Measurements from ENCODE around the gene GPR137C. TPM values are rescaled to one million over a fixed set of nuclear protein-coding genes. Genes with fewer than 3 reads are reported as not detected.
A peak's percentile ranks its signal among the peaks of the same experiment; 100 is the strongest.

Gene GPR137C
- total RNA-seq, 1 experiment from 2014 or later: 2.7 TPM

DNA sequence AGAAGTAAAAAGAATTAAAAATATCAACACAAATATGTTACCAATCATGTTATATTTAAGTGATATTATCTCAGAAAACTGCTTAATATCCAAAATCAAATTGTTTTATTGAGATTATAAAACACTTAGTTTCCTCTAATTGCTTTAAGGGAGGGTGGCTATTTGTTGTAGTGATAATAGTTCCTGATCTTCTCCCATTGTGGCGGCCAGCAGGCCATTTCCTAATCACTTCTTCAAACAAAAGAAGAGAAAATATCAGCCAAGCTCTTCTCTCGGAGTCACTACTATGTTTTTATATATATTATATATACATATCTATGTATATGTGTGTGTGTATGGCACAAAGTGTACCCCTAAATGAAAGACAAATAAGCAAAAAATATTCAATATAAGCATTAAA lies 111.2 kb downstream of the GPR137C start:
- no peaks in the 10 kb centered on the region for H3K9me3 Mint-ChIP-seq
- no peak overlapping the region; the same call in 1 of the 2 replicates for H3K27ac Mint-ChIP-seq
- TF ChIP-seq, protein P1, sequence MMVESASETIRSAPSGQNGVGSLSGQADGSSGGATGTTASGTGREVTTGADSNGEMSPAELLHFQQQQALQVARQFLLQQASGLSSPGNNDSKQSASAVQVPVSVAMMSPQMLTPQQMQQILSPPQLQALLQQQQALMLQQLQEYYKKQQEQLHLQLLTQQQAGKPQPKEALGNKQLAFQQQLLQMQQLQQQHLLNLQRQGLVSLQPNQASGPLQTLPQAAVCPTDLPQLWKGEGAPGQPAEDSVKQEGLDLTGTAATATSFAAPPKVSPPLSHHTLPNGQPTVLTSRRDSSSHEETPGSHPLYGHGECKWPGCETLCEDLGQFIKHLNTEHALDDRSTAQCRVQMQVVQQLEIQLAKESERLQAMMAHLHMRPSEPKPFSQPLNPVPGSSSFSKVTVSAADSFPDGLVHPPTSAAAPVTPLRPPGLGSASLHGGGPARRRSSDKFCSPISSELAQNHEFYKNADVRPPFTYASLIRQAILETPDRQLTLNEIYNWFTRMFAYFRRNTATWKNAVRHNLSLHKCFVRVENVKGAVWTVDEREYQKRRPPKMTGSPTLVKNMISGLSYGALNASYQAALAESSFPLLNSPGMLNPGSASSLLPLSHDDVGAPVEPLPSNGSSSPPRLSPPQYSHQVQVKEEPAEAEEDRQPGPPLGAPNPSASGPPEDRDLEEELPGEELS (CRISPR knock-in tag; IDR thresholded peaks at IDR 0.05): no peak
- no peak for TF ChIP-seq ZNF317 (CRISPR knock-in tag; IDR thresholded peaks at IDR 0.05; ENCODE audit: borderline replicate concordance, low read depth)
- no peak for TF ChIP-seq GTF2I (CRISPR knock-in tag; conservative IDR thresholded peaks at IDR 0.05)
- TF ChIP-seq, protein P2, sequence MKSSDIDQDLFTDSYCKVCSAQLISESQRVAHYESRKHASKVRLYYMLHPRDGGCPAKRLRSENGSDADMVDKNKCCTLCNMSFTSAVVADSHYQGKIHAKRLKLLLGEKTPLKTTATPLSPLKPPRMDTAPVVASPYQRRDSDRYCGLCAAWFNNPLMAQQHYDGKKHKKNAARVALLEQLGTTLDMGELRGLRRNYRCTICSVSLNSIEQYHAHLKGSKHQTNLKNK (CRISPR knock-in tag; IDR thresholded peaks at IDR 0.05): no peak
- TF ChIP-seq NFATC4 (CRISPR knock-in tag; IDR thresholded peaks at IDR 0.05): no peak
- TF ChIP-seq TEAD1 (CRISPR knock-in tag; IDR thresholded peaks at IDR 0.05): no peak
- TF ChIP-seq, protein P3, sequence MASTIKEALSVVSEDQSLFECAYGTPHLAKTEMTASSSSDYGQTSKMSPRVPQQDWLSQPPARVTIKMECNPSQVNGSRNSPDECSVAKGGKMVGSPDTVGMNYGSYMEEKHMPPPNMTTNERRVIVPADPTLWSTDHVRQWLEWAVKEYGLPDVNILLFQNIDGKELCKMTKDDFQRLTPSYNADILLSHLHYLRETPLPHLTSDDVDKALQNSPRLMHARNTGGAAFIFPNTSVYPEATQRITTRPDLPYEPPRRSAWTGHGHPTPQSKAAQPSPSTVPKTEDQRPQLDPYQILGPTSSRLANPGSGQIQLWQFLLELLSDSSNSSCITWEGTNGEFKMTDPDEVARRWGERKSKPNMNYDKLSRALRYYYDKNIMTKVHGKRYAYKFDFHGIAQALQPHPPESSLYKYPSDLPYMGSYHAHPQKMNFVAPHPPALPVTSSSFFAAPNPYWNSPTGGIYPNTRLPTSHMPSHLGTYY (CRISPR knock-in tag; IDR thresholded peaks at IDR 0.05): no peak
- TF ChIP-seq, protein P4, sequence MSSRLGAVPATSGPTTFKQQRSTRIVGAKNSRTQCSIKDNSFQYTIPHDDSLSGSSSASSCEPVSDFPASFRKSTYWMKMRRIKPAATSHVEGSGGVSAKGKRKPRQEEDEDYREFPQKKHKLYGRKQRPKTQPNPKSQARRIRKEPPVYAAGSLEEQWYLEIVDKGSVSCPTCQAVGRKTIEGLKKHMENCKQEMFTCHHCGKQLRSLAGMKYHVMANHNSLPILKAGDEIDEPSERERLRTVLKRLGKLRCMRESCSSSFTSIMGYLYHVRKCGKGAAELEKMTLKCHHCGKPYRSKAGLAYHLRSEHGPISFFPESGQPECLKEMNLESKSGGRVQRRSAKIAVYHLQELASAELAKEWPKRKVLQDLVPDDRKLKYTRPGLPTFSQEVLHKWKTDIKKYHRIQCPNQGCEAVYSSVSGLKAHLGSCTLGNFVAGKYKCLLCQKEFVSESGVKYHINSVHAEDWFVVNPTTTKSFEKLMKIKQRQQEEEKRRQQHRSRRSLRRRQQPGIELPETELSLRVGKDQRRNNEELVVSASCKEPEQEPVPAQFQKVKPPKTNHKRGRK (CRISPR knock-in tag; IDR thresholded peaks at IDR 0.05; ENCODE audit: borderline replicate concordance): no peak
- TF ChIP-seq, protein P5, sequence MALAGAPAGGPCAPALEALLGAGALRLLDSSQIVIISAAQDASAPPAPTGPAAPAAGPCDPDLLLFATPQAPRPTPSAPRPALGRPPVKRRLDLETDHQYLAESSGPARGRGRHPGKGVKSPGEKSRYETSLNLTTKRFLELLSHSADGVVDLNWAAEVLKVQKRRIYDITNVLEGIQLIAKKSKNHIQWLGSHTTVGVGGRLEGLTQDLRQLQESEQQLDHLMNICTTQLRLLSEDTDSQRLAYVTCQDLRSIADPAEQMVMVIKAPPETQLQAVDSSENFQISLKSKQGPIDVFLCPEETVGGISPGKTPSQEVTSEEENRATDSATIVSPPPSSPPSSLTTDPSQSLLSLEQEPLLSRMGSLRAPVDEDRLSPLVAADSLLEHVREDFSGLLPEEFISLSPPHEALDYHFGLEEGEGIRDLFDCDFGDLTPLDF (CRISPR knock-in tag; IDR thresholded peaks at IDR 0.05): no peak
- no peak for TF ChIP-seq CREM (CRISPR knock-in tag; IDR thresholded peaks at IDR 0.05)
- TF ChIP-seq, protein P6, sequence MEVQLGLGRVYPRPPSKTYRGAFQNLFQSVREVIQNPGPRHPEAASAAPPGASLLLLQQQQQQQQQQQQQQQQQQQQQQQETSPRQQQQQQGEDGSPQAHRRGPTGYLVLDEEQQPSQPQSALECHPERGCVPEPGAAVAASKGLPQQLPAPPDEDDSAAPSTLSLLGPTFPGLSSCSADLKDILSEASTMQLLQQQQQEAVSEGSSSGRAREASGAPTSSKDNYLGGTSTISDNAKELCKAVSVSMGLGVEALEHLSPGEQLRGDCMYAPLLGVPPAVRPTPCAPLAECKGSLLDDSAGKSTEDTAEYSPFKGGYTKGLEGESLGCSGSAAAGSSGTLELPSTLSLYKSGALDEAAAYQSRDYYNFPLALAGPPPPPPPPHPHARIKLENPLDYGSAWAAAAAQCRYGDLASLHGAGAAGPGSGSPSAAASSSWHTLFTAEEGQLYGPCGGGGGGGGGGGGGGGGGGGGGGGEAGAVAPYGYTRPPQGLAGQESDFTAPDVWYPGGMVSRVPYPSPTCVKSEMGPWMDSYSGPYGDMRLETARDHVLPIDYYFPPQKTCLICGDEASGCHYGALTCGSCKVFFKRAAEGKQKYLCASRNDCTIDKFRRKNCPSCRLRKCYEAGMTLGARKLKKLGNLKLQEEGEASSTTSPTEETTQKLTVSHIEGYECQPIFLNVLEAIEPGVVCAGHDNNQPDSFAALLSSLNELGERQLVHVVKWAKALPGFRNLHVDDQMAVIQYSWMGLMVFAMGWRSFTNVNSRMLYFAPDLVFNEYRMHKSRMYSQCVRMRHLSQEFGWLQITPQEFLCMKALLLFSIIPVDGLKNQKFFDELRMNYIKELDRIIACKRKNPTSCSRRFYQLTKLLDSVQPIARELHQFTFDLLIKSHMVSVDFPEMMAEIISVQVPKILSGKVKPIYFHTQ (CRISPR knock-in tag; IDR thresholded peaks at IDR 0.05): no peak
- H3K36me3 Mint-ChIP-seq: peaks cover 16% of the 10 kb centered on the region
- DNase-seq (ENCODE audit: low spot score) (no peak), ATAC-seq (no peak)
- no peak overlapping the region for H3K4me3 Mint-ChIP-seq
- H3K27me3 Mint-ChIP-seq (ENCODE audit: low read depth): no peaks in the 10 kb centered on the region
- ChIA-PET POLR2A (no interaction called here), CTCF (interaction anchor here (1.1 kb wide), 1 partner anchor 16 kb away, joined by 3 read pairs; no protein-coding TSS in a partner anchor)
- H3K4me1 Mint-ChIP-seq: peaks cover 15% of the 10 kb centered on the region

DNA sequence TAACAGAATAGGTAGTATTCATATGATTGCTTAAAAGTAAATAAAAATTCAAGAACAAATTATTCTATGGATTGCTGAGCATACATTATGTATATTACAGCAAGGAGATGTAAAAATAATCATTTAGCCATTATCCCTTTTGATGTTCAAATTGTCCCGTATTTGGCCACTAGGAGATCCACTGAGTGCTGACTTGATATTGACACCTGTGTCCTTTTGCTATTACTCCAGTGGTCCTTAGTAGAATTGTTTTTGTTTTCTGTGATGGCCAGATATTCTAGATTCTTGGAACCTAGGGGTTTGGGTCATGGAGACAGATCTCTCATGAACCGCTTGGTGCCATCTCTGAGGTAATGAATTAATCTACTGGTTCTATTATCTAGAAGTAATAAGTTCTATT lies 126.0 kb downstream of the GPR137C start:
- no peaks in the 10 kb centered on the region for H3K4me1 Mint-ChIP-seq
- no peak overlapping the region for H3K27ac Mint-ChIP-seq
- TF ChIP-seq, protein P3 (CRISPR knock-in tag; IDR thresholded peaks at IDR 0.05): no peak
- TF ChIP-seq, protein P7, sequence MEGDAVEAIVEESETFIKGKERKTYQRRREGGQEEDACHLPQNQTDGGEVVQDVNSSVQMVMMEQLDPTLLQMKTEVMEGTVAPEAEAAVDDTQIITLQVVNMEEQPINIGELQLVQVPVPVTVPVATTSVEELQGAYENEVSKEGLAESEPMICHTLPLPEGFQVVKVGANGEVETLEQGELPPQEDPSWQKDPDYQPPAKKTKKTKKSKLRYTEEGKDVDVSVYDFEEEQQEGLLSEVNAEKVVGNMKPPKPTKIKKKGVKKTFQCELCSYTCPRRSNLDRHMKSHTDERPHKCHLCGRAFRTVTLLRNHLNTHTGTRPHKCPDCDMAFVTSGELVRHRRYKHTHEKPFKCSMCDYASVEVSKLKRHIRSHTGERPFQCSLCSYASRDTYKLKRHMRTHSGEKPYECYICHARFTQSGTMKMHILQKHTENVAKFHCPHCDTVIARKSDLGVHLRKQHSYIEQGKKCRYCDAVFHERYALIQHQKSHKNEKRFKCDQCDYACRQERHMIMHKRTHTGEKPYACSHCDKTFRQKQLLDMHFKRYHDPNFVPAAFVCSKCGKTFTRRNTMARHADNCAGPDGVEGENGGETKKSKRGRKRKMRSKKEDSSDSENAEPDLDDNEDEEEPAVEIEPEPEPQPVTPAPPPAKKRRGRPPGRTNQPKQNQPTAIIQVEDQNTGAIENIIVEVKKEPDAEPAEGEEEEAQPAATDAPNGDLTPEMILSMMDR (IDR thresholded peaks at IDR 0.05): peak; percentile 18; the same call in 1 of the 2 replicates
- TF ChIP-seq JUN (CRISPR knock-in tag; IDR thresholded peaks at IDR 0.05) (no peak), ZBTB21 (CRISPR knock-in tag; IDR thresholded peaks at IDR 0.05; ENCODE audit: borderline replicate concordance) (no peak)
- TF ChIP-seq, protein P8, sequence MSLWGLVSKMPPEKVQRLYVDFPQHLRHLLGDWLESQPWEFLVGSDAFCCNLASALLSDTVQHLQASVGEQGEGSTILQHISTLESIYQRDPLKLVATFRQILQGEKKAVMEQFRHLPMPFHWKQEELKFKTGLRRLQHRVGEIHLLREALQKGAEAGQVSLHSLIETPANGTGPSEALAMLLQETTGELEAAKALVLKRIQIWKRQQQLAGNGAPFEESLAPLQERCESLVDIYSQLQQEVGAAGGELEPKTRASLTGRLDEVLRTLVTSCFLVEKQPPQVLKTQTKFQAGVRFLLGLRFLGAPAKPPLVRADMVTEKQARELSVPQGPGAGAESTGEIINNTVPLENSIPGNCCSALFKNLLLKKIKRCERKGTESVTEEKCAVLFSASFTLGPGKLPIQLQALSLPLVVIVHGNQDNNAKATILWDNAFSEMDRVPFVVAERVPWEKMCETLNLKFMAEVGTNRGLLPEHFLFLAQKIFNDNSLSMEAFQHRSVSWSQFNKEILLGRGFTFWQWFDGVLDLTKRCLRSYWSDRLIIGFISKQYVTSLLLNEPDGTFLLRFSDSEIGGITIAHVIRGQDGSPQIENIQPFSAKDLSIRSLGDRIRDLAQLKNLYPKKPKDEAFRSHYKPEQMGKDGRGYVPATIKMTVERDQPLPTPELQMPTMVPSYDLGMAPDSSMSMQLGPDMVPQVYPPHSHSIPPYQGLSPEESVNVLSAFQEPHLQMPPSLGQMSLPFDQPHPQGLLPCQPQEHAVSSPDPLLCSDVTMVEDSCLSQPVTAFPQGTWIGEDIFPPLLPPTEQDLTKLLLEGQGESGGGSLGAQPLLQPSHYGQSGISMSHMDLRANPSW (CRISPR knock-in tag; conservative IDR thresholded peaks at IDR 0.05; ENCODE audit: low read depth): no peak
- H3K9me3 Mint-ChIP-seq: no peaks in the 10 kb centered on the region
- peaks cover 8% of the 10 kb centered on the region for H3K36me3 Mint-ChIP-seq
- DNase-seq (ENCODE audit: low spot score) (no peak), ATAC-seq (no peak)
- POLR2A ChIA-PET: no interaction called here
- H3K27me3 Mint-ChIP-seq (ENCODE audit: low read depth): no peaks in the 10 kb centered on the region
- H3K4me3 Mint-ChIP-seq: no peak overlapping the region
- CTCF ChIA-PET: interaction anchor here (0.9 kb wide), 1 partner anchor 98 kb away, joined by 3 read pairs; no protein-coding TSS in a partner anchor
